ENCODE results near the gene IFNL1. TPM values are rescaled to one million over a fixed set of nuclear protein-coding genes. Genes with fewer than 3 reads are reported as not detected.
A peak's percentile ranks its signal among the peaks of the same experiment; 100 is the strongest.

Gene IFNL1
- total RNA-seq, 6 donors from 2014 or later, result not detected

DNA sequence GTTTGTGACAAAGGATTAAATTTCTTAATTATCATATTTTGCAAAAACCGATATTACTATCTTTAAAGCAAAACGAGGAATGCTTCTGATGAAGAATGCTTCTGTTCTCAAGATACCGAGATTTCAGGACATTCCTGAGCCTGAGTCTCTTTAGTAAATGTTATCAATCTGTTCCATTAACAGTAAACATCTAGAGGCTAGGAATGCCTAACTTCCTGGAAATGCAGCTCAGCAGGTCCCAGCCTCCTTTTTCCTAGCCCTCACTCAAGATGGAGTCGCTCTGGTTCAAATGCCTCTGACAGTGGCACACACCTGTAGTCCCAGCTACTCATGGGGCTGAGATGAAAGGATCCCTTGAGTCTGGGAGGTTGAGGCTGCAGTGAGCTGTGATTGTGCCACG lies 45.1 kb upstream of the IFNL1 start:
- 76 to 80% methylated on average over 5 of the region's 5 CpGs for WGBS, 2 donors
- Histone ChIP-seq H3K4me3 (no peak overlapping the region), H3K4me1 (peaks cover 6 to 16% (median 10%) of the 10 kb centered on the region in 4 donors), H3K9me3 (no peaks in the 10 kb centered on the region), H3K27ac (no peak overlapping the region), H3K27me3 (peaks cover 0 to 20% (median 11%) of the 10 kb centered on the region in 4 donors), H3K36me3 (no peaks in the 10 kb centered on the region)
- no peak for DNase-seq
- no peak for ATAC-seq (ENCODE audit: low FRiP score in 2 of 2)
- no peak for TF ChIP-seq POLR2AphosphoS5 (IDR thresholded peaks at IDR 0.05)
- no peak for TF ChIP-seq CTCF (IDR thresholded peaks at IDR 0.05)
- TF ChIP-seq EP300 (IDR thresholded peaks at IDR 0.05), result no peak
- TF ChIP-seq POLR2A (IDR thresholded peaks at IDR 0.05), result no peak

GRCh38 chr19:39251846-39252245 lies 44.4 kb upstream of the IFNL1 start:
- peaks cover 6 to 16% (median 10%) of the 10 kb centered on the region in 4 donors for H3K4me1 ChIP-seq
- H3K9me3 ChIP-seq, result no peaks in the 10 kb centered on the region
- no peak for DNase-seq
- H3K27me3 ChIP-seq, result peaks cover 0 to 20% (median 10%) of the 10 kb centered on the region in 4 donors
- 52 to 61% methylated on average over 3 of the region's 3 CpGs for WGBS, 2 donors
- no peak for TF ChIP-seq POLR2AphosphoS5 (IDR thresholded peaks at IDR 0.05)
- TF ChIP-seq EP300 (IDR thresholded peaks at IDR 0.05), result no peak
- H3K36me3 ChIP-seq, result no peaks in the 10 kb centered on the region
- H3K27ac ChIP-seq, result no peak overlapping the region
- no peak overlapping the region for H3K4me3 ChIP-seq
- ATAC-seq (ENCODE audit: low FRiP score in 2 of 2), result no peak

DNA sequence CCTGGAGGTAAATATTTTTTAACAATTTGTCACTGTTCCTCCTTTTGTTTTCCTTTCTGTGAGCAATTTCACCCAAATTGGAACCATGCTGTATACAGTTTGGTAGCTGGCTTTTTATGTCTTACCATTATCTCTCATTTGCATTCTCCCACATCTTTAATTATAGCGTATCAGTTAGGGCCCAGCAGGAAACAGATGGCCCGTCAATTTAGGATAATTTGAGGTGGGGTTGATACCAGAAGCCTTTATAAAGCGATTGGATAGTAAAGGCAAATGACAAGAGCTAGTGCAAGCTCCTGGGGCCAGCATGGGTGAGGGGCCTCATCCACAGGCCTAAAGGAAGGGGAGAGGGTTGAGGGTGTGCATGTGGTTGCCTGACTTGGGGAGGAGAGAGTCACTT lies 43.7 kb upstream of the IFNL1 start:
- ATAC-seq (ENCODE audit: low FRiP score in 2 of 2), result no peak
- Histone ChIP-seq H3K4me1 (peaks cover 4 to 9% (median 5%) of the 10 kb centered on the region in 4 donors), H3K9me3 (no peaks in the 10 kb centered on the region), H3K27ac (no peak overlapping the region), H3K36me3 (no peaks in the 10 kb centered on the region), H3K27me3 (peaks cover 0 to 14% (median 6%) of the 10 kb centered on the region in 4 donors), H3K4me3 (no peak overlapping the region)
- WGBS, 2 donors, result 56 to 61% methylated on average over 3 of the region's 3 CpGs
- no peak for DNase-seq
- no peak for TF ChIP-seq CTCF (IDR thresholded peaks at IDR 0.05)

- H3K36me3 ChIP-seq, result no peaks in the 10 kb centered on the region
- no peak overlapping the region for H3K27ac ChIP-seq
- H3K4me3 ChIP-seq, result no peak overlapping the region
- ATAC-seq (ENCODE audit: low FRiP score in 2 of 2) (no peak), DNase-seq (no peak)
- peaks cover 0 to 3% (median under 1%) of the 10 kb centered on the region in 4 donors for H3K27me3 ChIP-seq
- TF ChIP-seq POLR2AphosphoS5 (IDR thresholded peaks at IDR 0.05), result no peak
- no peak for TF ChIP-seq CTCF (IDR thresholded peaks at IDR 0.05)
- H3K9me3 ChIP-seq, result no peaks in the 10 kb centered on the region
- WGBS, 2 donors, result 81 to 83% methylated on average over 8 of the region's 8 CpGs
- no peaks in the 10 kb centered on the region for H3K4me1 ChIP-seq
These were observed 42.6 kb upstream of the IFNL1 start for GRCh38 chr19:39253374-39254149.

- H3K27me3 ChIP-seq, result no peaks in the 10 kb centered on the region
- H3K27ac ChIP-seq, result no peak overlapping the region
- no peak overlapping the region for H3K4me3 ChIP-seq
- DNase-seq (no peak), ATAC-seq (ENCODE audit: low FRiP score in 2 of 2) (peak in 1 of 2 donors; percentile 19)
- no peaks in the 10 kb centered on the region for H3K36me3 ChIP-seq
- no peaks in the 10 kb centered on the region for H3K9me3 ChIP-seq
- 75 to 86% methylated on average over 12 to 29 of the region's 29 CpGs for WGBS, 2 donors
- H3K4me1 ChIP-seq, result no peaks in the 10 kb centered on the region
- TF ChIP-seq EP300 (IDR thresholded peaks at IDR 0.05), result no peak
- no peak for TF ChIP-seq POLR2AphosphoS5 (IDR thresholded peaks at IDR 0.05)
- TF ChIP-seq CTCF (IDR thresholded peaks at IDR 0.05), result no peak
- no peak for TF ChIP-seq POLR2A (IDR thresholded peaks at IDR 0.05)
These were observed 41.5 kb upstream of the IFNL1 start for GRCh38 chr19:39254531-39255345.
